HEK293T (cell line): ENCODE results near the gene ABHD12B.

Experiments used
- CTCF ChIA-PET: fragments of 350-600 bp; formaldehyde crosslinking; extraction: SDS; loops from one replicate; lab custom pipeline; 2021; ENCODE audit warnings: antibody characterized with exemption, inconsistent platforms; lab: Yijun Ruan, JAX
- POLR2A ChIA-PET: fragments of 350-600 bp; formaldehyde crosslinking; extraction: SDS; loops from one replicate; lab custom pipeline; 2020; ENCODE audit warnings: antibody characterized with exemption, inconsistent platforms; lab: Yijun Ruan, JAX
- DNase-seq: peaks from one replicate; pipeline ENCODE4 v3.0.0; 2012; ENCODE audit warnings: mixed read lengths; ENCODE audit errors: extremely low spot score
- ARNT ChIP-seq: fragments of 450-650 bp; IDR thresholded peaks from 2 replicates; pipeline ENCODE4 v1.6.1; 2017; ENCODE audit warnings: mild to moderate bottlenecking
- BHLHE40 ChIP-seq: fragments of 450-650 bp; IDR thresholded peaks from 2 replicates; pipeline ENCODE4 v1.6.1; 2016; ENCODE audit warnings: mild to moderate bottlenecking, moderate library complexity, borderline replicate concordance
- CTBP1 ChIP-seq: fragments of 450-650 bp; IDR thresholded peaks from 2 replicates; pipeline ENCODE4 v1.6.1; 2016; ENCODE audit warnings: borderline replicate concordance
- ELF4 ChIP-seq: fragments of 450-650 bp; IDR thresholded peaks from 2 replicates; pipeline ENCODE4 v1.6.1; 2017; ENCODE audit warnings: antibody characterized with exemption
- FOXA1 ChIP-seq: fragments of 450-650 bp; IDR thresholded peaks from 2 replicates; pipeline ENCODE4 v1.6.1; 2016; ENCODE audit warnings: mild to moderate bottlenecking
- FOXK2 ChIP-seq: fragments of 450-650 bp; IDR thresholded peaks from 2 replicates; pipeline ENCODE4 v1.6.1; 2016; ENCODE audit warnings: mild to moderate bottlenecking
- FOXM1 ChIP-seq: fragments of 450-650 bp; IDR thresholded peaks from 2 replicates; pipeline ENCODE4 v1.6.1; 2017; ENCODE audit warnings: mild to moderate bottlenecking, borderline replicate concordance
- HDGF ChIP-seq: fragments of 450-650 bp; IDR thresholded peaks from 2 replicates; pipeline ENCODE4 v1.6.1; 2017; ENCODE audit warnings: antibody characterized with exemption, borderline replicate concordance
- L3MBTL2 ChIP-seq: fragments of 450-650 bp; conservative IDR thresholded peaks from 2 replicates; pipeline ENCODE4 v1.6.1; 2016; ENCODE audit warnings: mild to moderate bottlenecking
- LEF1 ChIP-seq: fragments of 450-650 bp; IDR thresholded peaks from 2 replicates; pipeline ENCODE4 v1.6.1; 2017; ENCODE audit warnings: mild to moderate bottlenecking, borderline replicate concordance
- NFRKB ChIP-seq: fragments of 450-650 bp; IDR thresholded peaks from 2 replicates; pipeline ENCODE4 v1.6.1; 2016; ENCODE audit warnings: mild to moderate bottlenecking, moderate library complexity
- PKNOX1 ChIP-seq: fragments of 450-650 bp; IDR thresholded peaks from 2 replicates; pipeline ENCODE4 v1.6.1; 2016
- SP1 ChIP-seq: fragments of 450-650 bp; IDR thresholded peaks from 2 replicates; pipeline ENCODE4 v1.6.1; 2017
- SUZ12 ChIP-seq: fragments of 450-650 bp; IDR thresholded peaks from 2 replicates; pipeline ENCODE4 v1.6.1; 2016; ENCODE audit warnings: mild to moderate bottlenecking
- TARDBP ChIP-seq: fragments of 450-650 bp; IDR thresholded peaks from 2 replicates; pipeline ENCODE4 v1.6.1; 2016
- ZNF384 ChIP-seq: fragments of 450-650 bp; IDR thresholded peaks from 2 replicates; pipeline ENCODE4 v1.6.1; 2016

Gene ABHD12B

GRCh38 chr14:50831726-50832168 is 40.1 kb upstream of the ABHD12B start:
- no peak for DNase-seq
- TF ChIP-seq ARNT (no peak), ELF4 (no peak), NFRKB (no peak), LEF1 (no peak), TARDBP (no peak), FOXA1 (no peak), CTBP1 (no peak), SP1 (no peak), SUZ12 (no peak), L3MBTL2 (no peak), BHLHE40 (no peak), ZNF384 (no peak), FOXM1 (no peak), FOXK2 (no peak)

GRCh38 chr14:50832935-50833630 is 38.8 kb upstream of the ABHD12B start:
- TF ChIP-seq PKNOX1 (no peak), ELF4 (no peak), L3MBTL2 (no peak), FOXA1 (no peak), CTBP1 (no peak), BHLHE40 (no peak), ZNF384 (no peak), LEF1 (no peak), NFRKB (no peak), ARNT (no peak), FOXK2 (no peak), SUZ12 (no peak), HDGF (no peak), FOXM1 (no peak)
- POLR2A ChIA-PET = no interaction called here
- CTCF ChIA-PET = no interaction called here
- no peak for DNase-seq

More at GRCh38 chr14:50831726-50832168, 40.1 kb upstream of the ABHD12B start:
- CTCF ChIA-PET = interaction anchor here (0.7 kb wide), 1 partner anchor 380 kb away, joined by 3 read pairs; no protein-coding TSS in a partner anchor
- POLR2A ChIA-PET = interaction anchor here (0.7 to 2.1 kb wide), 7 partner anchors 8 to 113 kb away, joined by 3 to 9 read pairs (median 4); partner anchors contain the start of gene PYGL

- POLR2A ChIA-PET = no interaction called here
- CTCF ChIA-PET = no interaction called here
Observed at GRCh38 chr14:50834802-50835276, 37.0 kb upstream of the ABHD12B start.

GRCh38 chr14:50835280-50835679 is 36.6 kb upstream of the ABHD12B start:
- TF ChIP-seq PKNOX1 (no peak), FOXM1 (no peak), NFRKB (no peak), BHLHE40 (no peak), LEF1 (no peak), FOXK2 (no peak), SP1 (no peak), TARDBP (no peak), ELF4 (no peak), FOXA1 (no peak), ARNT (no peak), ZNF384 (no peak), L3MBTL2 (no peak), HDGF (no peak), CTBP1 (no peak), SUZ12 (no peak)
- ChIA-PET CTCF (no interaction called here), POLR2A (no interaction called here)
- no peak for DNase-seq

More at GRCh38 chr14:50834802-50835276, 37.0 kb upstream of the ABHD12B start:
- DNase-seq = no peak
- TF ChIP-seq SP1 = no peak
- no peak for TF ChIP-seq NFRKB
- no peak for TF ChIP-seq BHLHE40
- TF ChIP-seq CTBP1 = no peak
- no peak for TF ChIP-seq ZNF384
- no peak for TF ChIP-seq HDGF
- TF ChIP-seq L3MBTL2 = no peak
- no peak for TF ChIP-seq FOXK2
- no peak for TF ChIP-seq SUZ12
- no peak for TF ChIP-seq ELF4
- no peak for TF ChIP-seq TARDBP
- TF ChIP-seq ARNT = no peak
- no peak for TF ChIP-seq PKNOX1
- TF ChIP-seq FOXM1 = no peak
- no peak for TF ChIP-seq LEF1
- TF ChIP-seq FOXA1 = no peak

- TF ChIP-seq FOXK2 (no peak), ARNT (no peak), SUZ12 (no peak), TARDBP (no peak), SP1 (no peak), ELF4 (no peak), NFRKB (no peak), L3MBTL2 (no peak), FOXA1 (no peak), ZNF384 (no peak), BHLHE40 (no peak)
- no peak for DNase-seq
- POLR2A ChIA-PET = no interaction called here
- CTCF ChIA-PET = no interaction called here
Observed at GRCh38 chr14:50836515-50836914, 35.3 kb upstream of the ABHD12B start.
